GM23248 (cell line): Measurements from ENCODE around the gene G0S2. TPM values are rescaled to one million over a fixed set of nuclear protein-coding genes. Genes with fewer than 3 reads are reported as not detected.
A peak's percentile ranks its signal among the peaks of the same experiment; 100 is the strongest.

Experiments used
- DNase-seq: peaks from one replicate; pipeline ENCODE4 v3.0.0-alpha.2; 2015
- H2AFZ ChIP-seq: fragments of 200-600 bp; sonication (generic); 2 replicates; pipeline ENCODE4 v1.6.1; 2016; ENCODE audit warnings: antibody characterized with exemption
- H3F3A ChIP-seq: fragments of 200-600 bp; sonication (generic); 2 replicates; pipeline ENCODE4 v1.6.1; 2016; ENCODE audit warnings: mild to moderate bottlenecking, antibody characterized with exemption, mixed run types; ENCODE audit not compliant: insufficient read depth
- H3K27ac ChIP-seq: fragments of 200-600 bp; sonication (generic); 2 replicates; pipeline ENCODE4 v1.5.1; 2016; ENCODE audit warnings: mild to moderate bottlenecking
- H3K27me3 ChIP-seq: fragments of 200-600 bp; sonication (generic); replicated peaks from 2 replicates; pipeline ENCODE4 v1.6.1; 2016; ENCODE audit warnings: mild to moderate bottlenecking; ENCODE audit not compliant: insufficient read depth
- H3K36me3 ChIP-seq: fragments of 200-600 bp; sonication (generic); 2 replicates; pipeline ENCODE4 v1.6.1; 2016; ENCODE audit warnings: low read depth, mild to moderate bottlenecking
- H3K4me1 ChIP-seq: fragments of 200-600 bp; sonication (generic); 2 replicates; pipeline ENCODE4 v1.6.1; 2016; ENCODE audit warnings: mild to moderate bottlenecking; ENCODE audit not compliant: insufficient read depth
- H3K4me2 ChIP-seq: fragments of 200-600 bp; sonication (generic); one replicate; pipeline ENCODE4 v1.6.1; 2016; ENCODE audit warnings: mild to moderate bottlenecking; ENCODE audit not compliant: unreplicated experiment
- H3K4me3 ChIP-seq: fragments of 200-600 bp; sonication (generic); 2 replicates; pipeline ENCODE4 v1.5.1; 2016; ENCODE audit warnings: mild to moderate bottlenecking
- H3K79me2 ChIP-seq: fragments of 200-600 bp; sonication (generic); 2 replicates; pipeline ENCODE4 v1.6.1; 2016; ENCODE audit warnings: mild to moderate bottlenecking; ENCODE audit not compliant: insufficient read depth
- H3K9ac ChIP-seq: fragments of 200-600 bp; sonication (generic); 2 replicates; pipeline ENCODE4 v1.6.1; 2016; ENCODE audit warnings: mild to moderate bottlenecking
- H3K9me2 ChIP-seq: fragments of 200-600 bp; sonication (generic); 2 replicates; pipeline ENCODE4 v1.6.1; 2016; ENCODE audit warnings: mixed run types, mild to moderate bottlenecking, moderate library complexity; ENCODE audit not compliant: insufficient read depth
- H3K9me3 ChIP-seq: fragments of 200-600 bp; sonication (generic); one replicate; pipeline ENCODE4 v1.6.1; 2017; ENCODE audit warnings: low read depth
- H4K20me1 ChIP-seq: fragments of 200-600 bp; sonication (generic); 2 replicates; pipeline ENCODE4 v1.6.0; 2016; ENCODE audit not compliant: insufficient read depth
- EZH2 ChIP-seq: fragments of 200-600 bp; sonication (generic); IDR thresholded peaks from 2 replicates; pipeline ENCODE4 v1.6.1; 2018; ENCODE audit warnings: antibody characterized with exemption, mild to moderate bottlenecking; ENCODE audit not compliant: insufficient read depth, poor library complexity, severe bottlenecking
- EZH2phosphoT487 ChIP-seq: fragments of 200-600 bp; sonication (generic); IDR thresholded peaks from 2 replicates; pipeline ENCODE4 v1.6.1; 2018; ENCODE audit warnings: antibody characterized with exemption, moderate library complexity, mild to moderate bottlenecking, low read depth; ENCODE audit not compliant: insufficient read depth
- WGBS, 2 experiments: methylation state at CpG; one replicate each; pipeline ENCODE4 v1.1.6; 2015 to 2017; ENCODE audit warnings: low lambda C conversion rate in 2 of 2, low coverage in 1 of 2; ENCODE audit errors: missing lambda C conversion rate in 2 of 2; 5-methylcytosine and 5-hydroxymethylcytosine counted together
- in situ Hi-C: fragments of 300-500 bp; cut with MboI; formaldehyde crosslinking; loops from 2 replicates; pipeline ENCODE4 v1.15.0; 2020
- polyA plus RNA-seq: library from polyadenylated mRNA; unstranded; fragments of >200 nt; fragmentation: Nextera tagmentation; extraction: Ambion mirVana; gene quantifications from 2 replicates; pipeline ENCODE4 v1.2.1, GENCODE V29; 2016
- total RNA-seq: library from RNA; depleted of rRNA; stranded (reverse); fragments of >200 nt; shearing (Covaris generic); gene quantifications from 2 replicates; pipeline ENCODE4 v1.2.3, GENCODE V29; 2014

G0S2 gene
- total and polyA plus RNA-seq, 2 experiments from 2014 or later: 0.65 to 2.0 TPM

DNA sequence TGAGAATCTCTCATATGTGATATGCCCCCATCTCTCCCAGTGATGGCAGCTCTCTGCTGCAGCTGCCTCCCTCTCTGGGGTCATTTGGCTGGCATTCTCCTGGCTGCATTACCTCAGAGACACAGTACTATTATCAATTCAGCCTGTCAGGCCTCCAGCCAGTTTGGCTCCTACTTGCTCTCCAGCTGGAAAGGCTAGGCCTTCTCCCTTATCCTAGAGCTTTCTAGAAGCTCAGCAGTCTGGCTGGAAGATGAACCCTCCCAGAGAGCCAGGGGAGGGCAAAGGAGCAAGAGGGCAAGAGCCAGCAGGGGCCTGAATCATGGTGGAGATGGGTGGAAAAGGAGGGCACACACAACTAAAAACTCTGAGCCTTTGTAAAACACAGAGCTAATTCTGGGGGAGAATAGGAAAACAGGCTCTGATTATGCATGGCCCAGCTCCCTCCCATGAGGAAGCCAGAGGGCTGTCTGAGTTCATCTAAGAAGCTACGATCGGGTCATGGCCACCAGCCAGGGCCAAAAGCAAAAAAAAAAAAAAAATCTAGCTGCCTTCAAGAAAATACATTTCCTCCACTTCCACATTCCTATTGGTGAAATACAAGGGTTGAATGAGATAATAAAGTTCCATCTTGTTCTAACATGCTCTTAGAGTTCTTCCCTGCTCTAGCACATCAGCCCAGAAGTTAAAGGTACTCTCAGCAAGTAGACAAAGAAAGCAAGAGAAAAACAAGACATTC, 31.8 kb upstream of the G0S2 start:
- H3K27ac ChIP-seq: no peak overlapping the region
- no peaks in the 10 kb centered on the region for H3K9me3 ChIP-seq
- H3K4me3 ChIP-seq: no peak overlapping the region
- H4K20me1 ChIP-seq: no peaks in the 10 kb centered on the region
- H3F3A ChIP-seq: peaks cover 6% of the 10 kb centered on the region; the same call in 1 of the 2 replicates
- peaks cover 8% of the 10 kb centered on the region; the same call in 1 of the 2 replicates for H3K4me1 ChIP-seq
- in situ Hi-C loops: no loop called here
- H2AFZ ChIP-seq: no peak overlapping the region
- H3K36me3 ChIP-seq: no peaks in the 10 kb centered on the region
- H3K79me2 ChIP-seq: no peaks in the 10 kb centered on the region
- WGBS, 2 experiments: 42 to 53% methylated on average over 2 of the region's 2 CpGs
- H3K27me3 ChIP-seq: no peaks in the 10 kb centered on the region
- no peak for DNase-seq
- TF ChIP-seq EZH2 (no peak), EZH2phosphoT487 (no peak)
- H3K4me2 ChIP-seq: no peak overlapping the region
- no peaks in the 10 kb centered on the region for H3K9me2 ChIP-seq
- no peak overlapping the region for H3K9ac ChIP-seq

DNA sequence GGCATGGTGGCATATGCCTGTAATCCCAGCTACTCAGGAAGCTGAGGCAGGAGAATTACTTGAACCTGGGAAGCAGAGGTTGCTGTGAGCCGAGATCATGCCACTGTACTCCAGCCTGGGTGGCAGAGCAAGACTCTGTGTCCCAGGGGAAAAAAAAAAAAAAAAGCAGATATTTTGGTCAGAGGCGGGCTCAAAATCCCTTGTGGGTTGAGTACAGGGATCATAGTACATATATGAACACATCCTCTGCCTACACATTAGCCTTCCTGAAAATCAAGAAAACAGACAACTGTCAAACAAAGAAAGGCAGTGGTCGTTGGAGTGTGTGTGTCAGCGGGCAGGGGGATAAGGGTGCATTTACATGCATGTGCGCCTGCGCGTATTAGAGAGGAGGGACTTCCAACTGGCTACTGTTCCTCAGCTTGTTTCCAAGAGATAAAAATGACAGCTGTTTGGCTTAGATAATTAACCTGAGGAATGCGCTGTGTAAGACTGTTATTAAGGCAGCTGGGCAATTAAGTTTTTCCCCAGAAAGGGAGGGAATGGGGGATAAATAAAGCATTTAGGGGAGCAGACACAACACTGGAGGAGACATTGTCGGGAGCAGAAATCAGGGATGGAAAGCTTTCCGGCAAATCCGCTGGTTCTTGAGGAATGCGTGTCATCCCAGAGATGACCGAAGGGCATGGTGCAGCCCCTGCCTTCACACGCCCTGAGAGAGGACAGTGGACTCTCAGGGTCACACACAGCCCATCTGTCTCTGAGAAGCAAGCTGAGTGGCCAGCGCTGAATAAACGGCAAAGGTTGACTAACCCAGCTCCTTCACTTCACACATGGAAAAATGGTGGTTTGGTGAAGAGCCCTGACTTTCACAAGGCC, 29.4 kb upstream of the G0S2 start:
- Histone ChIP-seq H3K36me3 (no peaks in the 10 kb centered on the region), H3K27me3 (no peaks in the 10 kb centered on the region), H3K27ac (no peak overlapping the region), H3K9ac (no peak overlapping the region), H3K4me1 (peaks cover 27% of the 10 kb centered on the region), H2AFZ (no peak overlapping the region), H3K4me3 (no peak overlapping the region), H3K4me2 (no peak overlapping the region), H3F3A (peaks cover 20% of the 10 kb centered on the region), H3K9me3 (no peaks in the 10 kb centered on the region), H3K9me2 (no peaks in the 10 kb centered on the region), H4K20me1 (no peaks in the 10 kb centered on the region), H3K79me2 (no peaks in the 10 kb centered on the region)
- in situ Hi-C loops: no loop called here
- DNase-seq: no peak
- TF ChIP-seq EZH2 (no peak), EZH2phosphoT487 (no peak)
- WGBS, 2 experiments: 90 to 91% methylated on average over 16 of the region's 16 CpGs

DNA sequence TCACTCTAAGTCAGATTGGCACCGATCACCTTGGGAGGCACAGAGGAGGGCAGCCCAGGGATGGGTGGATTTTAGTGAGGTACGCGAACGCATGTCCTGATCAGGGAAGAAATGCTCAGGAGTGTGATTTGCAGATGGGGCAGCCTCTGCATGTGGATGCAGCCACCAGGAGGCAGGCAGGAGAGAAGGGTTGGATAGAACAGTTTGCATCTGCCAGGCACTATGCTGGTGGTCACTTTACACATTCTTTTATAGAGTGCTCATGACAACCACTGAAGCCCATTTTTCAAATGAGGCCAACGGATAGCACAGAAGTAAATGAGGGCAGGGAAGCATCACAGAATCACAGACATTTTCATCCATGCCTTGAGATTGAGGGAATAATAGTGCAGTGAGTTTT, 28.7 kb upstream of the G0S2 start:
- H3K27ac ChIP-seq: no peak overlapping the region
- no peaks in the 10 kb centered on the region for H4K20me1 ChIP-seq
- peaks cover 34% of the 10 kb centered on the region for H3K4me1 ChIP-seq
- no peak overlapping the region for H3K4me3 ChIP-seq
- H3K27me3 ChIP-seq: no peaks in the 10 kb centered on the region
- no peak overlapping the region for H3K9ac ChIP-seq
- TF ChIP-seq EZH2phosphoT487 (no peak), EZH2 (no peak)
- no peaks in the 10 kb centered on the region for H3K9me3 ChIP-seq
- H3K9me2 ChIP-seq: no peaks in the 10 kb centered on the region
- H3K4me2 ChIP-seq: peak overlapping the region; percentile 0
- in situ Hi-C loops: no loop called here
- H2AFZ ChIP-seq: no peak overlapping the region
- 87 to 91% methylated on average over 5 of the region's 5 CpGs for WGBS, 2 experiments
- H3K36me3 ChIP-seq: no peaks in the 10 kb centered on the region
- H3K79me2 ChIP-seq: no peaks in the 10 kb centered on the region
- H3F3A ChIP-seq: peaks cover 20% of the 10 kb centered on the region
- DNase-seq: peak; percentile 49

DNA sequence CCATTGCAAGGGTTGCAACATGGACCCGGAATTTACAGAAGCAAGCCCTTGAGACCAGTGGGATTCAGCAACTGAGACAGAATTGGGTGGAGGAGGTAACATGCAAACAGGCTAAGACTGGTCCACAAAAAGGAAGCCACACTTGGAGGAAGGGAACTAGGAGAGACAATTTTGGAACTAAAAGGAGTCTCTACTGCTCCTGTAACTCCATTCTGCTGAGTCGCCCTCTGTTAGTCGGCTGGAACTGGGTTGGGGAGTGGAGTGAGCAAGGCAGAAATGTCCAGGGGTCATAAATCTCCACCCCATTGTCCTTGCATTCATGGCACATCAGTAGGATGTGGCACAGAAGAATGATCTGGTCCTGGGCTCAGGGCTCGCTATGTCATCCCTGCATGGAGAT, 28.1 kb upstream of the G0S2 start:
- no peaks in the 10 kb centered on the region for H3K27me3 ChIP-seq
- 80 to 85% methylated on average over 4 of the region's 4 CpGs for WGBS, 2 experiments
- DNase-seq: no peak
- TF ChIP-seq EZH2phosphoT487 (no peak), EZH2 (no peak)
- no peaks in the 10 kb centered on the region for H3K9me3 ChIP-seq
- no peaks in the 10 kb centered on the region for H3K79me2 ChIP-seq
- H4K20me1 ChIP-seq: no peaks in the 10 kb centered on the region
- H3K4me2 ChIP-seq: peak overlapping the region; percentile 0
- no peak overlapping the region for H2AFZ ChIP-seq
- no peaks in the 10 kb centered on the region for H3K36me3 ChIP-seq
- in situ Hi-C loops: no loop called here
- no peak overlapping the region for H3K27ac ChIP-seq
- H3K4me1 ChIP-seq: peaks cover 34% of the 10 kb centered on the region
- H3K4me3 ChIP-seq: no peak overlapping the region
- H3F3A ChIP-seq: peaks cover 20% of the 10 kb centered on the region
- no peaks in the 10 kb centered on the region for H3K9me2 ChIP-seq
- H3K9ac ChIP-seq: no peak overlapping the region
